Measurements from ENCODE around the gene ATP11A. TPM values are rescaled to one million over a fixed set of nuclear protein-coding genes. Genes with fewer than 3 reads are reported as not detected.
A peak's percentile ranks its signal among the peaks of the same experiment; 100 is the strongest.

ATP11A gene
- total RNA-seq, 1 experiment from 2014 or later = 65.3 TPM

DNA sequence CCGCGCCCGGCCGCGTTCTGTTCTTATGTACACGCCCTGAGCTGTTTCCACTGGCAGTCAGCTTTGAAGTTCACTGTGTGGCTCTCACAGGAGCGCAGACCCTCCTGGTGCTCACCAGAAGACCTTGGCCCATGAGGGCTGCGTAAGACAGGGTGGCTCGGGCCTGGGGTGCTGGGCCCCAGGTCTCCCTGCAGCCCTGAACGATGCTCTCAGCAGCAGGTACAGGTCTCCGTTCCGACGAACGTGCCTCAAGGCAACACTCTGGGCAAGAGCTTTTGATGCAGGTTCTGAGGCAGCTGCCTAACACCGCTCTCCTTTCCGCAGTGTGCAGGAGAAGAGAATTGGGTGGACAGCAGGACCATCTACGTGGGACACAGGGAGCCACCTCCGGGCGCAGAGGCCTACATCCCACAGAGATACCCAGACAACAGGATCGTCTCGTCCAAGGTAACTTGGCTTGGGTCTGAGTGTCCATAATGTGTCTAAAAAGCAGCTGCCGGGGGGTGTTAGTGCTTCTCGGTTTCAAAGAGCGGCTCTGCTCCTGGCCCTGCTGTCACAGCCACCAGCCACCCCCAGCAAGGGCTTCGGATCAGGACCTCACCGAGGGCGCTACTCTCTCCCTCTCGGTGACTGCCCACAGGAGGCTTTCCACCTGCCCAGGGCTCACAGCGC lies 95.1 kb downstream of the ATP11A start:
- Histone ChIP-seq H2BK120ac (ENCODE audit: low read depth, low read length, poor library complexity, severe bottlenecking) (no peak overlapping the region), H3K79me2 (ENCODE audit: insufficient read depth, low read length) (no peaks in the 10 kb centered on the region; the same call in 1 of the 2 replicates), H3K23ac (ENCODE audit: insufficient read length, low read depth, low read length) (no peak overlapping the region), H3K4me2 (ENCODE audit: insufficient read depth, insufficient read length, low read length) (no peak overlapping the region), H3K14ac (ENCODE audit: insufficient read depth, low read length) (no peak overlapping the region; the same call in 1 of the 2 replicates), H2AFZ (ENCODE audit: low read length) (no peak overlapping the region), H3T11ph (ENCODE audit: low read length) (no peak overlapping the region), H3K79me1 (ENCODE audit: insufficient read depth, low read depth, low read length, poor library complexity, severe bottlenecking) (no peaks in the 10 kb centered on the region), H2AK5ac (ENCODE audit: insufficient read length, low read length) (no peak overlapping the region), H2BK15ac (ENCODE audit: low read depth, low read length) (no peak overlapping the region), H2BK5ac (ENCODE audit: insufficient read length, low read length) (no peak overlapping the region), H2BK20ac (ENCODE audit: low read depth, low read length, poor library complexity, severe bottlenecking) (no peak overlapping the region), H3K56ac (ENCODE audit: insufficient read length, low read depth, low read length) (no peak overlapping the region), H4K8ac (replicated peaks; ENCODE audit: insufficient read length, low read depth, low read length) (no peak overlapping the region), H3K9me3 (ENCODE audit: control insufficient read depth, low read depth, low read length) (no peaks in the 10 kb centered on the region), H3K27ac (ENCODE audit: insufficient read length, low read depth, low read length) (no peak overlapping the region), H2BK12ac (ENCODE audit: insufficient read length, low read depth, low read length) (no peak overlapping the region), H3K4me1 (ENCODE audit: insufficient read depth, low read length) (peaks cover 6% of the 10 kb centered on the region; the same call in 1 of the 2 replicates), H3K23me2 (ENCODE audit: insufficient read length, low read depth, low read length, poor library complexity, severe bottlenecking) (no peaks in the 10 kb centered on the region), H4K5ac (ENCODE audit: insufficient read length, low read depth, low read length) (no peak overlapping the region), H3K4ac (ENCODE audit: low read depth, low read length) (no peak overlapping the region), H4K20me1 (ENCODE audit: control insufficient read depth, insufficient read depth, insufficient read length) (no peaks in the 10 kb centered on the region), H3K9ac (ENCODE audit: extremely low read depth, insufficient read length, low read length) (no peak overlapping the region), H3K18ac (ENCODE audit: insufficient read length, low read depth, low read length) (no peak overlapping the region), H4K91ac (ENCODE audit: insufficient read length, low read depth, low read length) (no peak overlapping the region), H3K27me3 (ENCODE audit: insufficient read depth, low read length) (no peaks in the 10 kb centered on the region)
- H3K27ac Mint-ChIP-seq = peak overlapping the region in 2 of 3 experiments; percentile 18 to 86; a peak in 2 of 7 replicates
- H3K9me3 Mint-ChIP-seq = peaks cover 25 to 26% of the 10 kb centered on the region in 2 experiments
- peaks cover 29 to 32% of the 10 kb centered on the region in 2 experiments for H3K4me1 Mint-ChIP-seq
- TF ChIP-seq, protein P1, sequence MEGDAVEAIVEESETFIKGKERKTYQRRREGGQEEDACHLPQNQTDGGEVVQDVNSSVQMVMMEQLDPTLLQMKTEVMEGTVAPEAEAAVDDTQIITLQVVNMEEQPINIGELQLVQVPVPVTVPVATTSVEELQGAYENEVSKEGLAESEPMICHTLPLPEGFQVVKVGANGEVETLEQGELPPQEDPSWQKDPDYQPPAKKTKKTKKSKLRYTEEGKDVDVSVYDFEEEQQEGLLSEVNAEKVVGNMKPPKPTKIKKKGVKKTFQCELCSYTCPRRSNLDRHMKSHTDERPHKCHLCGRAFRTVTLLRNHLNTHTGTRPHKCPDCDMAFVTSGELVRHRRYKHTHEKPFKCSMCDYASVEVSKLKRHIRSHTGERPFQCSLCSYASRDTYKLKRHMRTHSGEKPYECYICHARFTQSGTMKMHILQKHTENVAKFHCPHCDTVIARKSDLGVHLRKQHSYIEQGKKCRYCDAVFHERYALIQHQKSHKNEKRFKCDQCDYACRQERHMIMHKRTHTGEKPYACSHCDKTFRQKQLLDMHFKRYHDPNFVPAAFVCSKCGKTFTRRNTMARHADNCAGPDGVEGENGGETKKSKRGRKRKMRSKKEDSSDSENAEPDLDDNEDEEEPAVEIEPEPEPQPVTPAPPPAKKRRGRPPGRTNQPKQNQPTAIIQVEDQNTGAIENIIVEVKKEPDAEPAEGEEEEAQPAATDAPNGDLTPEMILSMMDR (conservative IDR thresholded peaks at IDR 0.05) = no peak
- no peak for DNase-seq
- no peak overlapping the region; a peak in 1 of 5 replicates for H3K4me3 Mint-ChIP-seq
- peaks cover 28 to 41% (median 37%) of the 10 kb centered on the region in 3 experiments for H3K36me3 Mint-ChIP-seq (ENCODE audit: insufficient read depth in 1 of 3, low read depth in 3 of 3)
- no peaks in the 10 kb centered on the region for H3K27me3 Mint-ChIP-seq (ENCODE audit: low read depth)
- no CpG with 5 or more reads among the region's 29 CpGs for WGBS (ENCODE audit: extremely low coverage, insufficient read length, low lambda C conversion rate)

Measured in H9 (cell line).